Thymus (tissue), 11 donors: ENCODE measurements around the gene ANKRD35. TPM values are rescaled to one million over a fixed set of nuclear protein-coding genes. Genes with fewer than 3 reads are reported as not detected.

Experiments
- DNase-seq, 9 donors: peaks; one replicate each; pipeline ENCODE4 v3.0.0-alpha.2; 2013; ENCODE audit warnings: low spot score in 9 of 9, low read depth in 6 of 9, missing footprints in 1 of 9
- H3K27ac ChIP-seq, 2 donors: one replicate each; pipeline ENCODE4 v1.5.1; 2013; ENCODE audit warnings: control low read depth in 1 of 2, low read depth in 1 of 2, low read length in 1 of 2, mild to moderate bottlenecking in 1 of 2, moderate library complexity in 1 of 2
- H3K27me3 ChIP-seq, 2 donors: one replicate each; pipeline ENCODE4 v1.5.1; 2013; ENCODE audit warnings: low read length in 1 of 2; ENCODE audit not compliant: control insufficient read depth in 2 of 2, insufficient read depth in 1 of 2
- H3K36me3 ChIP-seq, 2 donors: one replicate each; pipeline ENCODE4 v1.5.1; 2013; ENCODE audit warnings: low read length in 1 of 2, mild to moderate bottlenecking in 1 of 2, moderate library complexity in 1 of 2; ENCODE audit not compliant: control insufficient read depth in 2 of 2, insufficient read depth in 2 of 2
- H3K4me1 ChIP-seq, 2 donors: one replicate each; pipeline ENCODE4 v1.5.1; 2013; ENCODE audit warnings: low read length in 2 of 2; ENCODE audit not compliant: control insufficient read depth in 2 of 2, insufficient read depth in 2 of 2
- H3K4me3 ChIP-seq, 2 donors: one replicate each; pipeline ENCODE4 v1.5.1; 2013; ENCODE audit warnings: low read length in 2 of 2, control low read depth in 1 of 2, mild to moderate bottlenecking in 1 of 2
- H3K9me3 ChIP-seq, 2 donors: one replicate each; pipeline ENCODE4 v1.5.1; 2013; ENCODE audit warnings: low read length in 1 of 2, mild to moderate bottlenecking in 1 of 2; ENCODE audit not compliant: control insufficient read depth in 2 of 2, insufficient read depth in 1 of 2
- WGBS: extraction: QIAGEN DNeasy Blood & Tissue Kit; methylation state at CpG from one replicate; pipeline ENCODE4 v1.1.7; 2013; 5-methylcytosine and 5-hydroxymethylcytosine counted together
- polyA plus RNA-seq: library from polyadenylated mRNA; stranded (reverse); fragments of 200-250 nt; gene quantifications from one replicate; pipeline ENCODE4 v1.2.3, GENCODE V29; 2013
- total RNA-seq: library from RNA; stranded (reverse); fragments of 120-200 nt; gene quantifications from one replicate; pipeline ENCODE4 v1.2.4, GENCODE V29; 2013
- donor health status: healthy.

The ANKRD35 gene
- total and polyA plus RNA-seq, 2 donors: 0.28 to 2.7 TPM

DNA sequence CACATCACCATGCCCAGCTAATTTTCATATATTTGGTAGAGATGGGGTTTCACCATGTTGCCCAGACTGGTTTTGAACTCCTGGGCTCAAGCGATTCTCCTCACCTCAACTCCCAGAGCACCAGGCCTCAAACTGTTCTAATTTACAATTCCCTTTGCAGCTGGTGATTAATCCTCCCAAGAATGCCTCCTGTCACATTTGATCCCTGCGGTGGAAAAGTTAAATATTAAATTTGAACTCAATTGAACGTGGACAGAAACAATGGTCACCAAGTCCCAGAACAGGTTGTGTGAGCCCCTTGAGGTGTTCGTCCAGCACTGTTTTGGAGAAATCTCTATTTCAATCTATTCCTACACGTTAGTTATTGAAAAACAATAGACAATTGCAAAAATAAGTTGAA, 2.0 kb upstream of the ANKRD35 start:
- Histone ChIP-seq H3K9me3 (no peaks in the 10 kb centered on the region), H3K27ac (no peak overlapping the region), H3K36me3 (no peaks in the 10 kb centered on the region), H3K4me3 (no peak overlapping the region), H3K4me1 (peaks cover 2 to 16% of the 10 kb centered on the region in 2 donors), H3K27me3 (peaks cover 7 to 27% of the 10 kb centered on the region in 2 donors)
- WGBS: 93% methylated on average over 5 of the region's 5 CpGs
- DNase-seq: no peak

DNA sequence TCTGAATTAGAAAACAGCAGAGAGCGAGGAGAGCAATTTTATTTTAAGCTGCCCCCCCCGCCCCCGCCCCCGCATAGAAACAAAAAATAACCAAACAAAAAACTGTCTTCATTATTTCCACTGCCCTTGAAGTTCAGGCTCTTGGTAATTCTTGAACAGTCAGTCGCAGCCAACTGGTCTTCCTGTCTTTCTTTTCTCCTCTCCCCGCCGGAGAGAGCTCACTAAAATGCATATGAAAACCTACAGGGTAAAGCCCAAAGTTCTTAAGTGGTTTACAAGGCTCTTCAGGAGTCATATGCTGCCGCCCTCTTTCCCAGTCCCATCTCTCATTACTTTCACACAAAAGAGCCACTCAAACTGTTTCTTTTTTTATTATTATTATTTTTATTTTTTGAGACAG, 1.1 kb upstream of the ANKRD35 start:
- Histone ChIP-seq H3K27ac (no peak overlapping the region), H3K36me3 (no peaks in the 10 kb centered on the region), H3K9me3 (no peaks in the 10 kb centered on the region), H3K4me3 (no peak overlapping the region), H3K4me1 (peaks cover 2 to 11% of the 10 kb centered on the region in 2 donors), H3K27me3 (peaks cover 7 to 27% of the 10 kb centered on the region in 2 donors)
- no peak for DNase-seq
- WGBS: 88% methylated on average over 8 of the region's 8 CpGs

DNA sequence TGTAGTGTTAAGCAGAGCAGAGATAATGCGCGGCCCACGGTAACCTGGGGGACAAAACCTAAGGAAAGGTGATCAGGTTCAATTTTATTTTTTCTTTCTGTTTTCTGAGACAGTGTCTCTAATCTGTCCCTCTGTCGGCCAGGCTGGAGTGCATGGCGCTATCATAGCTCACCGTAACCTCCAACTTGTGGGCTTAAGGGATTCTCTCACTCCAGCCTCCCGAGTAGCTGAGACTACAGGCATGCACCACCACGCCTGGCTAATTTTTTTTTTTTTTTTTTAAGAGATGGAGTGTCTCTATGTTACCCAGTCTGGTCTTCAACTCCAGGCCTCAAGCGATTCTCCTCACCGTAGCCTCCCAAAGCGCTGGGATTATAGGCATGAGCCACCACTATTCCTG, 724 bp upstream of the ANKRD35 start:
- H3K27ac ChIP-seq: no peak overlapping the region
- H3K27me3 ChIP-seq: peaks cover 7 to 27% of the 10 kb centered on the region in 2 donors
- 62% methylated on average over 11 of the region's 11 CpGs for WGBS
- H3K36me3 ChIP-seq: no peaks in the 10 kb centered on the region
- H3K9me3 ChIP-seq: no peaks in the 10 kb centered on the region
- peaks cover 2 to 11% of the 10 kb centered on the region in 2 donors for H3K4me1 ChIP-seq
- DNase-seq: no peak
- peak overlapping the region; percentile 59 to 81 for H3K4me3 ChIP-seq

DNA sequence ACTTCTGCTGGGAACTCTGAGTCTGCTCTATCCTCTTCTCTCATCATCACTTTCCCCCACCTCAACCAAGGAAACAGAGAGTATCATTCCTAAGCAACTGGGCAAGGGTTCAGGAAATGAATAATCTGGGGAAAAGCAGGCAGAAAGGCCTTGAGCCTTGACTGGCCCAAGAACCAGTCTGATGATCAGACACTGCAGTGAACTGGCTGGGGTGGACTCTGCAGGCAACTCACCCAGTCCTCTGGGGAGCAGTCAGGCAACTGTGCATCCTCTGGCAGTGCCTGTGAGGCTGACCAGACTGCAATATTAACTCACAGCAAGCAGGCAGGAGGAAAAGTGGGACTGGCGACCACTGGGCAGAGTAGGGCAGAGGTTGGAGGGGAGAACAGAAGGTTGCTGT, 991 bp downstream of the ANKRD35 start:
- no peak for DNase-seq
- 98% methylated on average over 1 of the region's 1 CpG for WGBS
- H3K36me3 ChIP-seq: no peaks in the 10 kb centered on the region
- peaks cover 2 to 11% of the 10 kb centered on the region in 2 donors for H3K4me1 ChIP-seq
- no peak overlapping the region for H3K4me3 ChIP-seq
- peak overlapping the region in 1 of 2 donors; percentile 33 for H3K27ac ChIP-seq
- peaks cover 7 to 27% of the 10 kb centered on the region in 2 donors for H3K27me3 ChIP-seq
- no peaks in the 10 kb centered on the region for H3K9me3 ChIP-seq

DNA sequence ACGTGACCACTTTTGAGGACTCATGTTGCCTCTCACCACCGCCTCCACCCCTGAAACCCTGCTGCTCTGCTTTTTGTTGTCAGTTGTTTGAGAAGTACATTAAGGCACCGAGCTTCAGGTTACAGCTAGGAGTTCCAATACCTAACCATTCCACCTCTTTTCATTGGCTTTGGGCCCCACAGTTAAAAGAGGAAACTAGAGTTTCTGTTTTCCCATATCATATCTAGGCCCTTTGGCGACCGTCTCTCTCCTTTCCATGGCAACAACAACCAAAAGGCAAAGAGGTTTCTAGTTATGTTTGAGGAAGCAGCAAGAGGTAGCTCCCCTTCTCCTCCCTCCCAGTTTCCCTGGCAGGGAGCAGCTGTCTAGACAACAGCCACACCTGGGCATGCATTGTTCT, 5.9 kb downstream of the ANKRD35 start:
- WGBS: 67% methylated on average over 5 of the region's 5 CpGs

DNA sequence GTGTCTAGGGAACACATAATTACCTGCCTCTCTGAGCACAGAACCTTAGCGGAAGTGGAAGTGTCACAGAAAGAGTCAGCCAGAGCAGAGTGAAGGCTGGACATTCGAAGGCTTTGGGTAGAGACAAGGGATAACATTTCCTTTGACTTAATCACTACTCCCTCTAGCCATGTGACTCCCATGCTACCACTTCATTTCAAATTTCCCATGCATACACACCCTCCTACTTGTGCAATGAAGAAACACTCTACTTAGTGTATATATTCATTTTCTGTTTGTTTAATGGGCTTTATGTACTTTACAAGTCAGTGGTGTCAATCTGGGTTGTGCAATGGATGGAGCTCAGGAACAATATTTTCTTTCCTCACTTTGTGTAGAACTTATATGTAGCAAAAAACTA, 6.9 kb downstream of the ANKRD35 start:
- Histone ChIP-seq H3K4me1 (no peaks in the 10 kb centered on the region), H3K9me3 (no peaks in the 10 kb centered on the region), H3K27me3 (peaks cover 0 to 16% of the 10 kb centered on the region in 2 donors), H3K4me3 (no peak overlapping the region), H3K36me3 (no peaks in the 10 kb centered on the region), H3K27ac (no peak overlapping the region)
- WGBS: 100% methylated on average over 2 of the region's 2 CpGs
- no peak for DNase-seq

More for the DNA sequence above, 5.9 kb downstream of the ANKRD35 start:
- Histone ChIP-seq H3K27ac (no peak overlapping the region), H3K4me1 (no peaks in the 10 kb centered on the region), H3K27me3 (peaks cover 3 to 17% of the 10 kb centered on the region in 2 donors), H3K9me3 (no peaks in the 10 kb centered on the region), H3K36me3 (no peaks in the 10 kb centered on the region), H3K4me3 (no peak overlapping the region)
- DNase-seq: no peak

DNA sequence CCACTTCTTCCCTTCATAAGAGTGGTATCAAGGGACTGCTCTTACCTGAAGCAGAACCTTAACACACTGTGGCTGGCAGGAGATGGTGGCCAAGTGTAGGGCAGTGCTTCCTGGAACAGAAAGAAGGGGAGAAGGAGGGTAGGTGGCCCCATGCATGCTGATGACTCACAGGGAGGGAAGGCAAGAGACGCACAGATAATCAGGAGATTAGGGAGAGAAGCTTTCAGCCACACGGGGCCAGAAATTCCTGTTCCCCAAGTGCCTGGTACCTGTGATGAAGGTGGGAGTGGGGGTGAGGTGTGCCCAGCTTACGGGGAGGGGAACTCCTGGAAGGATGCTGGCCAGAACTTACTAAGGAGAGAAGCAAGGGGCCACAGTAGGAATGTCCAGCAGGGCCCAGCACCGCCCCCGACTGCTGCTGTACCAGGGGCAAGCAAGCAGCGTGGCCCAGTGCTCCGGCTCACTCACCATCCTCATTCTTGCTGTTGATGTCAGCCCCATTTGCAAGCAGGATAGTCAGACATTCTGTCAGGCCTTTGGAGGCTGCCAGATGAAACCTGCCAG, 7.7 kb downstream of the ANKRD35 start:
- H3K4me1 ChIP-seq: no peaks in the 10 kb centered on the region
- H3K9me3 ChIP-seq: no peaks in the 10 kb centered on the region
- no peaks in the 10 kb centered on the region for H3K36me3 ChIP-seq
- DNase-seq: no peak
- H3K4me3 ChIP-seq: no peak overlapping the region
- WGBS: 97% methylated on average over 7 of the region's 7 CpGs
- H3K27ac ChIP-seq: no peak overlapping the region
- peaks cover 0 to 21% of the 10 kb centered on the region in 2 donors for H3K27me3 ChIP-seq

DNA sequence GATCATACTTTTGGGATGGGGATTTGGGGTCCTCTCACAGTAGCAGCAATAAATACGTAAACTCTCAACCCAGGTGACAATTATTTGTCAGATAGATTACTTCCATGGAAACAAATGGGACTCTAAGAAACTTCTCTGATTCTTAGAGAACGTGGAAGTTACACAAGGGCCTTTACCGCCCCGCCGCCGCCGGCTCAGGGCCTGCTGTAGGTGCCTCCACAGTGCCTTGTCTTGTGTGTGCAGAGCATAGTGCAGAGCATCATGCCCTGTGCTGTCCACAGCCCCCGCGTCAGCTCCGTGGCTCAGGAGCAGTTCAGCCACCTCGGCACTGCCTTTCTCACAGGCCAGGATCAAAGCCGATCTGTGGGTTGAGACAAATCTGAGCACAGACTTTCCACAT, 11.0 kb downstream of the ANKRD35 start:
- no peak for DNase-seq
- peaks cover 9 to 12% of the 10 kb centered on the region in 2 donors for H3K4me1 ChIP-seq

DNA sequence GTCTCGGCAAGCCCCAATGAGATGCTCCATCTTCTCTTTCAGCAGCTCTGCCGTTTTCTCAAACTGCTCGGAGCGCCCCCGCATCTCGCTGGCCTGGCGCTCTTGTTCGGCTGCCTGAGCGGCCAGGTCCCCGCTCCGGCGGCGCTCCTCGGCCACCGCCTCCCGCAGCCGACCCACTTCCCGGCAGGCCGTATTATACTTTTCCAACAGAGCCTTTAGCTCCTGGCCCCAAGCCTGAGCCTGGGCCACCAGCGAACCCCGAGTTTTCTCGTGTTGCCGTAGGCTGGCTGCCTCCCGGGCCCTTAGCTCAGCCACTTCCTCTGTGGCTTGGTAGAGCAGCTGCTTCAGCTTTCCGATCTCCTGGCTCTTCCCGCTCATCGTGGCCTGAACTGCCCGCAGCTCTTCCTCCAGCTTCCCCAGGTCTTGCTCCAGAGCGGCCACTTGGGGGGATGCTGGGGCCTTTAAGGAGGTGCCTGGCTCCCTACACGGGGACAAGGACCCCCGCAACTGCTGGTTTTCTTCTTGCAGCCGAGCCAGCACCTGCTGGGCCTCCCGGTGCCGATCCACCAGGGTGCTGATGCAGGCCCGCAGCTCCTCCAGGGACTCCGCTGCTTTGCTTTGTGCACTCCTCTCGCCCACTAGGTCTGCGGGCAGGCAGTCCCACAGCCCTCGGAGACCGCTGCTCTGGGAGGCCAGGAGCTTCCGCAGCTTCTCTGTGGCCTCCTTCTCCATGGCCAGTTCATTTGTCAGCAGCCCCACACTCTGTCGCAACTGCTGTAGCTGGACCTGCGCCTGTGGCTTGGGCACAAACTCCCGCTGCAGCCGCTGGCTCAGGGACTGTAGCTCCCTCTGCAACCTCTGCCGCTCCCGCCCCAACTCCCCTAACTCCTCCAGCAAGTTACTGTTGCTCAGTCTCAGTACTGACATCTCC, 13.4 kb downstream of the ANKRD35 start:
- Histone ChIP-seq H3K4me3 (peak overlapping the region; percentile 19 to 46), H3K27ac (peak overlapping the region in 1 of 2 donors; percentile 66), H3K27me3 (peaks cover 0 to 43% of the 10 kb centered on the region in 2 donors), H3K36me3 (no peaks in the 10 kb centered on the region), H3K4me1 (peaks cover 9 to 12% of the 10 kb centered on the region in 2 donors), H3K9me3 (no peaks in the 10 kb centered on the region)
- WGBS: 30% methylated on average over 47 of the region's 47 CpGs
- peak in 4 of 9 donors; percentile 25 to 66 (median 30) for DNase-seq

More for the DNA sequence above, 11.0 kb downstream of the ANKRD35 start:
- Histone ChIP-seq H3K4me3 (no peak overlapping the region), H3K36me3 (no peaks in the 10 kb centered on the region), H3K27me3 (peaks cover 0 to 40% of the 10 kb centered on the region in 2 donors), H3K27ac (no peak overlapping the region), H3K9me3 (no peaks in the 10 kb centered on the region)
- WGBS: 98% methylated on average over 12 of the region's 12 CpGs
